AG09309 (cell line): ENCODE results near the gene TMPRSS11A.

Experiments used
- DNase-seq: peaks from one replicate; pipeline ENCODE4 v3.0.0-alpha.2; 2010; ENCODE audit warnings: low read depth
- H3K4me3 ChIP-seq: 2 replicates; pipeline ENCODE4 v1.5.1; 2011; ENCODE audit warnings: mild to moderate bottlenecking, low read depth, low read length, moderate library complexity; ENCODE audit not compliant: control insufficient read depth
- TF ChIP-seq, protein P1 (sequence below): IDR thresholded peaks from 2 replicates; pipeline ENCODE4 v1.5.1; 2011; ENCODE audit warnings: mild to moderate bottlenecking, low read depth, low read length, inconsistent platforms; ENCODE audit not compliant: insufficient read depth, control insufficient read depth; ENCODE audit errors: missing control alignments

Gene TMPRSS11A

DNA sequence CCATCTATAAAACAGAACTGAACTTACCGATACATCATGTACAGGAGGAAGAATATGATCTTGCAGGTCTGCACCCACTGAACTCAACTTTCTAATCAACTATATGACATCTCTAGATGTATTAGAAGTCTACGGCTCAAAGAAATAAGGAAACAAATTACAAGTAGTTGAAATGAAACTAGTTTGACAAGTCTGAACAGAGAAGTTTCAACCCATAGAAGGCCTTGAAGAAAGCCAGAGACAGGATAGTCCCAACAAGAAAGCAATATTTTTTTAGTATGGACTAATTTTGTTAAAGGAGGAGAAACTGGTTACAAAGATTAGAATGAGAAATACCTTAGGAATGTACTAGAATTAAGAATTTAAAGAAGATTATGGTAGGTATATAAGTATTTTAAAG lies at the start of gene TMPRSS11A:
TMPRSS11A (minus strand) TSS at position 138 of the 400 bp plus-strand sequence; CDS start at position 38, 100 bp downstream.
- no peak for DNase-seq
- TF ChIP-seq, protein P1, sequence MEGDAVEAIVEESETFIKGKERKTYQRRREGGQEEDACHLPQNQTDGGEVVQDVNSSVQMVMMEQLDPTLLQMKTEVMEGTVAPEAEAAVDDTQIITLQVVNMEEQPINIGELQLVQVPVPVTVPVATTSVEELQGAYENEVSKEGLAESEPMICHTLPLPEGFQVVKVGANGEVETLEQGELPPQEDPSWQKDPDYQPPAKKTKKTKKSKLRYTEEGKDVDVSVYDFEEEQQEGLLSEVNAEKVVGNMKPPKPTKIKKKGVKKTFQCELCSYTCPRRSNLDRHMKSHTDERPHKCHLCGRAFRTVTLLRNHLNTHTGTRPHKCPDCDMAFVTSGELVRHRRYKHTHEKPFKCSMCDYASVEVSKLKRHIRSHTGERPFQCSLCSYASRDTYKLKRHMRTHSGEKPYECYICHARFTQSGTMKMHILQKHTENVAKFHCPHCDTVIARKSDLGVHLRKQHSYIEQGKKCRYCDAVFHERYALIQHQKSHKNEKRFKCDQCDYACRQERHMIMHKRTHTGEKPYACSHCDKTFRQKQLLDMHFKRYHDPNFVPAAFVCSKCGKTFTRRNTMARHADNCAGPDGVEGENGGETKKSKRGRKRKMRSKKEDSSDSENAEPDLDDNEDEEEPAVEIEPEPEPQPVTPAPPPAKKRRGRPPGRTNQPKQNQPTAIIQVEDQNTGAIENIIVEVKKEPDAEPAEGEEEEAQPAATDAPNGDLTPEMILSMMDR = no peak
- H3K4me3 ChIP-seq = no peak within 1 kb of the TSS

DNA sequence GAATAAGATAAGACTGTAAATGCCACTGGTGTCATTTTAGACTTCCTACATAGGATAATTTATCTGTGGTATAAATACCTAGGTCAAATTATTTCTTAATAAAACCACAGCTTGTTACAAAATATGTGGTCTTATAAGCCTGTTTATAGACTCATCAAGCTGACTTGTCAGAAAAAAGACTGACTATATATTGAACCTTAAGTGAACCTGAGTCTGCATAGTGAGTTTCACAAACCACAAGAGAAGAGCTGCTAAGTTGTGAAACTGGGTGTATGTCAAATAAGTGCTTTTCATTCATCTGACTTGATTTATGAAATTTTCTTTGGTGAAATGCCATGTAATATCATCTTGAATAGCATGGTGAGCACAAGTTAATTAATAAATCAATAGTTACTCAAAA lies 48.4 kb upstream of the TMPRSS11A start:
- DNase-seq = no peak
- TF ChIP-seq, protein P1 = no peak
- no peak overlapping the region for H3K4me3 ChIP-seq

- no peak for DNase-seq
- no peak overlapping the region for H3K4me3 ChIP-seq
- TF ChIP-seq, protein P1 = no peak
Observed at GRCh38 chr4:68002906-68003305, 39.6 kb upstream of the TMPRSS11A start.

DNA sequence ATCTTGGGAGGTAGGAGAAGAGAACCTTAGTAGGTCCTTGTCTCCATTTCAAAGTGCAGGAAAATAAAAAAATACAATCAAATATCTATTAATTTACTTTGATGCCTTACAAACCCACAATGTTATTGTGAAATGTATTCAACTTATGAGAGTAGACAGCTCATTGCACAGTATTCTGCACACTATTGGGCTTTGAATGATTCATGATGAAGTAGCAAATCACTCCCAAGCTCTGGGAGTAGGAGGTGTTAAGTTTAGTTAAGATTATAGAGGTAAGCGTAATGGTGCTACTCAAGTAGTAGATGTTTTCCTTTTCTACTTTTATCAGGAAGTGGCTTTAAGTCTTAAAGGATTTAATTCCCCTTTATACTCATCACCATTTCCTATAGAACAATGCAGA lies 32.8 kb upstream of the TMPRSS11A start:
- H3K4me3 ChIP-seq = no peak overlapping the region
- DNase-seq = no peak
- TF ChIP-seq, protein P1 = no peak

- no peak overlapping the region for H3K4me3 ChIP-seq
- TF ChIP-seq, protein P1 = no peak
- DNase-seq = no peak
Observed at GRCh38 chr4:67988991-67989390, 25.7 kb upstream of the TMPRSS11A start.

DNA sequence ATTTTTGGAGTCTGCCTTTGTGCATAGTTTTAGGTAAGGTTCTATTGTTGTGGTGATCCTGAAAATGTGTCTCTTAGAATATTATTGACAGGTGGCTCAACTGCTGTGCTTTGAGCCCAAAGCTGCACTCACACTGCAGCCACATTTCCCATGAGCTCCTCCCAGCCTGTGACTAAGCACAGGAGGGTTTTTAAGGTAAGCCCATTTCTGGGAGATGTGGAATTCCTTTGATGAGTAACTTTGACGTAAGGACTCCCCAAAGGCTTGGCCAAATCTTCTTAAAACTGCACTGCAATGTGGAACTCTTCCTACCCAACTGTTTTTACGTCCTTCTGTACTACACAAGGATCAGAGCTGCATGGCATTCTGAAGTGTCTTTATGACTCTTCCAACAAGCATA lies 20.0 kb upstream of the TMPRSS11A start:
- no peak overlapping the region for H3K4me3 ChIP-seq
- TF ChIP-seq, protein P1 = no peak
- no peak for DNase-seq

DNA sequence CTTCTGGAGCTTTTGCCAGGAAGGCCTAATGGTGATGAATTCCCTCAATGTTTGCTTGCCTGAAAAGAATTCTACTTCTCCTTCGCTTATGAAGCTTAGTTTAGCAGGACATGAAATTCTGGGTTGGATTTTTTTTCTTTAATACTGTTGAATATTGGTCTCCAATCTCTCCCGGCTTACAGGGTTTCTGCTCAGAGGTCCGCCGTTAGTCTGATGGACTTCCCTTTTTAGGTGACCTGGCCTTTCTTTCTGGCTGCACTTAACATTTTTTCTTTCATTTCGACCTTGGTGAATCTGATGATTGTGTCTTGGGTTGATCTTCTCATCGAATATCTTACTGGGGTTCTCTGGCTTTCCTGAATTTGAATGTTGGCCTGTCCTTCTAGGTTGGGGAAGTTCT lies 17.2 kb upstream of the TMPRSS11A start:
- no peak for DNase-seq
- no peak overlapping the region for H3K4me3 ChIP-seq
- TF ChIP-seq, protein P1 = no peak
